Measurements from ENCODE around the gene APBB1IP. TPM values are rescaled to one million over a fixed set of nuclear protein-coding genes. Genes with fewer than 3 reads are reported as not detected.
"Not testable (repeated sequence)": the region's sequence is repeated elsewhere in the genome, so short reads cannot be mapped to it uniquely, and the experiment has no call there.

APBB1IP gene
- total RNA-seq, 4 donors from 2014 or later, result 1.0 to 4.5 (median 2.7) TPM

GRCh38 chr10:26491276-26491675 lies 53.1 kb downstream of the APBB1IP start:
- WGBS, result 77% methylated on average over 3 of the region's 3 CpGs
- peak overlapping the region; percentile 11 for H3K27ac ChIP-seq

GRCh38 chr10:26491934-26492333 lies 53.8 kb downstream of the APBB1IP start:
- no peaks in the 10 kb centered on the region for H3K9me3 ChIP-seq
- H3K36me3 ChIP-seq, result no peaks in the 10 kb centered on the region
- H3K4me3 ChIP-seq, result no peak overlapping the region
- 17% methylated on average over 3 of the region's 3 CpGs for WGBS
- H3K27ac ChIP-seq, result no peak overlapping the region
- no peaks in the 10 kb centered on the region for H3K27me3 ChIP-seq
- H3K4me1 ChIP-seq, result peaks cover 4% of the 10 kb centered on the region
- TF ChIP-seq CTCF (IDR thresholded peaks at IDR 0.05), result no peak
- TF ChIP-seq EP300 (IDR thresholded peaks at IDR 0.05), result no peak
- no peak for TF ChIP-seq POLR2AphosphoS5 (IDR thresholded peaks at IDR 0.05)
- no peak for TF ChIP-seq POLR2A (IDR thresholded peaks at IDR 0.05)
- no peak for DNase-seq (ENCODE audit: low spot score in 2 of 2)

More at GRCh38 chr10:26491276-26491675, 53.1 kb downstream of the APBB1IP start:
- H3K27me3 ChIP-seq, result no peaks in the 10 kb centered on the region
- no peak overlapping the region for H3K4me3 ChIP-seq
- TF ChIP-seq CTCF (IDR thresholded peaks at IDR 0.05), result no peak
- TF ChIP-seq EP300 (IDR thresholded peaks at IDR 0.05), result no peak
- no peak for TF ChIP-seq POLR2AphosphoS5 (IDR thresholded peaks at IDR 0.05)
- TF ChIP-seq POLR2A (IDR thresholded peaks at IDR 0.05), result no peak
- no peaks in the 10 kb centered on the region for H3K36me3 ChIP-seq
- no peak for DNase-seq (ENCODE audit: low spot score in 2 of 2)
- no peaks in the 10 kb centered on the region for H3K9me3 ChIP-seq
- H3K4me1 ChIP-seq, result peaks cover 4% of the 10 kb centered on the region

- H3K27me3 ChIP-seq; H3K27ac ChIP-seq; H3K4me3 ChIP-seq; DNase-seq (ENCODE audit: low spot score in 2 of 2); H3K4me1 ChIP-seq; H3K9me3 ChIP-seq; H3K36me3 ChIP-seq: not testable (repeated sequence)
- 76% methylated on average over 9 of the region's 9 CpGs for WGBS
Observed at GRCh38 chr10:26492725-26493124, 54.6 kb downstream of the APBB1IP start.

- Histone ChIP-seq H3K9me3 (no peaks in the 10 kb centered on the region), H3K27me3 (no peaks in the 10 kb centered on the region), H3K4me1 (no peaks in the 10 kb centered on the region), H3K27ac (no peak overlapping the region), H3K36me3 (no peaks in the 10 kb centered on the region), H3K4me3 (no peak overlapping the region)
- TF ChIP-seq POLR2AphosphoS5 (IDR thresholded peaks at IDR 0.05), result no peak
- TF ChIP-seq POLR2A (IDR thresholded peaks at IDR 0.05), result no peak
- DNase-seq (ENCODE audit: low spot score in 2 of 2), result no peak
- WGBS, result 83% methylated on average over 2 of the region's 2 CpGs
Observed at GRCh38 chr10:26494018-26494417, 55.9 kb downstream of the APBB1IP start.

GRCh38 chr10:26499426-26499825 lies 61.3 kb downstream of the APBB1IP start:
- Histone ChIP-seq H3K4me3 (no peak overlapping the region), H3K27me3 (no peaks in the 10 kb centered on the region), H3K4me1 (no peaks in the 10 kb centered on the region), H3K9me3 (no peaks in the 10 kb centered on the region), H3K36me3 (no peaks in the 10 kb centered on the region), H3K27ac (no peak overlapping the region)
- TF ChIP-seq EP300 (IDR thresholded peaks at IDR 0.05), result no peak
- TF ChIP-seq POLR2A (IDR thresholded peaks at IDR 0.05), result no peak
- no peak for TF ChIP-seq POLR2AphosphoS5 (IDR thresholded peaks at IDR 0.05)
- TF ChIP-seq CTCF (IDR thresholded peaks at IDR 0.05), result no peak
- no peak for DNase-seq (ENCODE audit: low spot score in 2 of 2)

- H3K27ac ChIP-seq, result no peak overlapping the region
- TF ChIP-seq POLR2AphosphoS5 (IDR thresholded peaks at IDR 0.05) (no peak), POLR2A (IDR thresholded peaks at IDR 0.05) (no peak), CTCF (IDR thresholded peaks at IDR 0.05) (no peak), EP300 (IDR thresholded peaks at IDR 0.05) (no peak)
Observed at GRCh38 chr10:26502986-26503385, 64.8 kb downstream of the APBB1IP start.

More at GRCh38 chr10:26502986-26503385, 64.8 kb downstream of the APBB1IP start:
- Histone ChIP-seq H3K4me1 (no peaks in the 10 kb centered on the region), H3K36me3 (no peaks in the 10 kb centered on the region), H3K4me3 (no peak overlapping the region), H3K9me3 (no peaks in the 10 kb centered on the region), H3K27me3 (no peaks in the 10 kb centered on the region)
- no peak for DNase-seq (ENCODE audit: low spot score in 2 of 2)
- 90% methylated on average over 6 of the region's 6 CpGs for WGBS
